Activated CD4-positive, alpha-beta T cell treated with anti-CD3 and anti-CD28 coated beads for 4 hours (primary cell): ENCODE measurements around the gene NFATC2IP.

ENCODE experiments used
- DNase-seq, 2 donors: peaks; one replicate each; pipeline ENCODE4 v3.0.0-alpha.2; 2020

The NFATC2IP gene

GRCh38 chr16:28950648-28951409, at the start of gene NFATC2IP:
Gene NFATC2IP (plus strand): TSS chr16:28950937. CDS start chr16:28951012, 75 bp downstream.
- DNase-seq: peak; percentile 99 to 100

GRCh38 chr16:28901862-28902261, 48.9 kb upstream of the NFATC2IP start:
- no peak for DNase-seq

GRCh38 chr16:28902909-28903308, 47.8 kb upstream of the NFATC2IP start:
- no peak for DNase-seq

GRCh38 chr16:28903344-28904042, 47.2 kb upstream of the NFATC2IP start:
- DNase-seq: no peak

GRCh38 chr16:28904363-28904762, 46.4 kb upstream of the NFATC2IP start:
- DNase-seq: no peak

- no peak for DNase-seq
These were observed 45.9 kb upstream of the NFATC2IP start for GRCh38 chr16:28904828-28905227.

GRCh38 chr16:28905229-28905754, 45.4 kb upstream of the NFATC2IP start:
- no peak for DNase-seq

GRCh38 chr16:28905800-28906372, 44.9 kb upstream of the NFATC2IP start:
- DNase-seq: no peak

GRCh38 chr16:28910086-28911031, 40.4 kb upstream of the NFATC2IP start:
- no peak for DNase-seq

GRCh38 chr16:28912558-28912957, 38.2 kb upstream of the NFATC2IP start:
- DNase-seq: no peak

GRCh38 chr16:28913946-28914724, 36.6 kb upstream of the NFATC2IP start:
- DNase-seq: no peak

- DNase-seq: no peak
These were observed 35.6 kb upstream of the NFATC2IP start for GRCh38 chr16:28915181-28915580.

GRCh38 chr16:28917095-28917494, 33.6 kb upstream of the NFATC2IP start:
- no peak for DNase-seq

GRCh38 chr16:28918698-28919097, 32.0 kb upstream of the NFATC2IP start:
- DNase-seq: no peak

GRCh38 chr16:28923231-28923587, 27.5 kb upstream of the NFATC2IP start:
- no peak for DNase-seq

GRCh38 chr16:28923652-28924398, 26.9 kb upstream of the NFATC2IP start:
- DNase-seq: no peak

GRCh38 chr16:28924399-28924761, 26.4 kb upstream of the NFATC2IP start:
- no peak for DNase-seq

GRCh38 chr16:28924762-28925385, 25.9 kb upstream of the NFATC2IP start, which contains the start of gene RABEP2:
Gene RABEP2 (minus strand): TSS chr16:28925238. CDS start chr16:28925163, 75 bp downstream.
- DNase-seq: peak; percentile 94

GRCh38 chr16:28925386-28926228, 25.1 kb upstream of the NFATC2IP start:
- peak; percentile 76 to 78 for DNase-seq
